Activated T-cell treated with anti-CD3 and anti-CD28 coated beads, Interleukin-2, amount 50 U/mL, for 1 hour (primary cell): Measurements from ENCODE around the gene KRTAP1-4.
"Not testable (repeated sequence)": the region's sequence is repeated elsewhere in the genome, so short reads cannot be mapped to it uniquely, and the experiment has no call there.

Experiments used
- DNase-seq: peaks from one replicate; pipeline ENCODE4 v3.0.0-alpha.2; 2020

The KRTAP1-4 gene

DNA sequence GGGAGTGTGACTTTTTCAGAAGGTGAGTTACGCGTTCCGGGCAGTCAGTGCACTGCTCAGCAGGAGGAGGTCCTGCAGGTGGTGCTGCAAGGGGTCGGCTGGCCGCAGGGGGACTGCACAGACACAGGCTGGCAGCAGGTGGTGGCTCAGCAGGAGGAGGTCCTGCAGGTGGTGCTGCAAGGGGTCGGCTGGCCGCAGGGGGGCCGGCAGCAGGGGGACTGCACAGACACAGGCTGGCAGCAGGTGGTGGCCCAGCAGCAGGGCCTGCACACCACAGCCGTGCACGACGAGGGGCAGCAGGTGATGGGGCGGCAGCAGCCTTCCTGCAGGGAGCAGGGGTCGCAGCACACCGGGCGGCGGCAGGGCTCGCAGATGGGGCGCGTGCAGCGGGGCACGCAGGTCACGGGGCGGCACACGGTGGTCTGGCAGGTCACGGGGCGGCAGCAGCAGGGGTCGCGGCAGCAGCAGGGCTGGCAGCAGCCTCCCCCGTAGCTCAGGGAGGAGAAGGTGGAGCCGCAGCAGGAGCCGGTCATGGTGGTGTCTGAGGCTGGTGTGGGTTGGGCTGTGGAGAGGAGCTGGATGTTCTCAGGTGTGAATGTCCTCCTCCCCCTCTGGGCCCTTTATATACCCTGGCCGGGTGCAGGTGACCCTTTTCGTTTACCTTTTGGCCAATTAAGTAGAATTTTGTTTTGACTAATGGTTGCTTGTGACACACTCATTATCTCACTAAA lies 16.9 kb upstream of the KRTAP1-4 start, which contains the start of gene KRTAP2-1:
TSS of gene KRTAP2-1 (minus strand) at position 582 of the 731 bp plus-strand sequence. CDS start at position 533, 49 bp downstream.
- not testable (repeated sequence) for DNase-seq

DNA sequence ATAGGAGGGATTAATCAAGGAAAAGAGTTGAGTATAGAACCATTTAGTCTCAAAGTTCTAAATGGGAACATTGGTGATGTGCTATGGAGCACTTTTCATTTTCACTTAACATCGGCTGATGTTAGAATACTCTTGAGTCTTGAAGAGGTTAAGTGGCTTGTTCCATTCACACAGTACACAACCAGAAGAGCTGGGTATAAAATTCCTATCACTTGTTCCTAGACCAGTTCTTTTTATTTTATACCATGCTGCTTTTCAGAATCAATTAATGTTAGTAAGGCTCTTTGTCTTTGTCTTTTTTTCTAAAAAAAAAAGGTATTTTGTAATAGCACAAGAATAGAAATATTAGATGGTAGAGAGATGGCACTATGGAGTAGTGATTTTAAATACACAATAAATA lies 13.0 kb upstream of the KRTAP1-4 start:
- DNase-seq = no peak

DNA sequence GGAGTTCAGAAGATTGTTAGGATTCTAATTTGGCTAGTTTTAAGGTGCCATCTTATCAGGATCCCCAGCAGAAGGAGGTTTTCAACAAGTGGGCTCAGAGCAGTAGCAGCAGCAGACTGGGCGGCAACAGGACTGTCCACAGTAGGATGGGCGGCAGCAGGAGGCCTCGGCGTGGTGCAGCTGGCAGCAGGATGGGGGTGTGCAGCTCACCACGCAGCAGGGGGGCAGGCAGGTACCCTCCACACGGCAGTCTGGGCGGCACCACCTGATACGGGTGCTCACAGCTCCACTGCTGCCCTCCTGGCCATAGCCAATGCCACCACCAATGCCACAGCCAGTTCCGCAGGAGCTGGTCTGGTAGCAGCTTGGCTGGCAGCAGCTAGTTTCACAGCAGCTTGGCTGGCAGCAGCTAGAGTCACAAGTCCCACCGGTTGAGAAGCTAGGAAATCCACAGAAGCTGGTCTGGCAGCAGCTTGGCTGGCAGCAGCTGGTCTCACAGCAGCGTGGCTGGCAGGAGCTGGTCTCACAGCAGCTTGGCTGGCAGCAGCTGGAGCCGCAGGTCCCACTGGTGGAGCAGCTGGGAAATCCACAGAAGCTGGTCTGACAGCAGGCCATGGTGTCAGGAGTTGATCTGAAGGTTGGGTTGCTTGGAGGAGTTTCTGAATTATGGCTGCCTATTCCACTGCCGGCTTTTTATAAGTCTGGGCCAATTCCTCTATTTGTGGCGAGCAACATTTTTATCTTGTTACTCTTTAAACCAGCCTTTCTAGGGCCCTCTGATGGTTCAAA lies 11.0 kb upstream of the KRTAP1-4 start, which contains the start of gene KRTAP1-1:
TSS of gene KRTAP1-1 (minus strand) at position 668 of the 789 bp plus-strand sequence. CDS start at position 615, 53 bp downstream.
- not testable (repeated sequence) for DNase-seq

DNA sequence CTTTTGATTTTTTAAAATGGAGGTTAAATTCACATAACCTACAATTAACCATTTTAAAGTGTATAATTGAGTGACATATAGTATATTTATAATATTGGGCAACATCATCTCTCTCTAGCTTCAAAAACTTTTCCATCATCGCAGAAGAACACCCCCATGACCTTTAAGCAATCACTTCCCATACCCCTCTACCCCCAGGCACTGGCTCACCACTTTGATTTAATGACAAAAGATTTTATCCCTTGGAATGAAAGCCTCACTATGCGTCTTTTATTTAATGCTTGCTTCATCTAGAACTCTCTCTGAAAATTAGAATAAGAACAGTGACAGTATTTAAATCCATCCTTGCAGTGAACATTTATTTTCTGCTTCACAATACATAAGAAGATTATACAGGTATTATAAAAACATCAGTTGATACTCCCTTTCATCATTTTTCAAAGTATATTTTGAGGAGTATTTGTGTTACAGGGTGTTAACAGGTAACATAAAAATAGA lies 7.9 kb upstream of the KRTAP1-4 start:
- DNase-seq = no peak

DNA sequence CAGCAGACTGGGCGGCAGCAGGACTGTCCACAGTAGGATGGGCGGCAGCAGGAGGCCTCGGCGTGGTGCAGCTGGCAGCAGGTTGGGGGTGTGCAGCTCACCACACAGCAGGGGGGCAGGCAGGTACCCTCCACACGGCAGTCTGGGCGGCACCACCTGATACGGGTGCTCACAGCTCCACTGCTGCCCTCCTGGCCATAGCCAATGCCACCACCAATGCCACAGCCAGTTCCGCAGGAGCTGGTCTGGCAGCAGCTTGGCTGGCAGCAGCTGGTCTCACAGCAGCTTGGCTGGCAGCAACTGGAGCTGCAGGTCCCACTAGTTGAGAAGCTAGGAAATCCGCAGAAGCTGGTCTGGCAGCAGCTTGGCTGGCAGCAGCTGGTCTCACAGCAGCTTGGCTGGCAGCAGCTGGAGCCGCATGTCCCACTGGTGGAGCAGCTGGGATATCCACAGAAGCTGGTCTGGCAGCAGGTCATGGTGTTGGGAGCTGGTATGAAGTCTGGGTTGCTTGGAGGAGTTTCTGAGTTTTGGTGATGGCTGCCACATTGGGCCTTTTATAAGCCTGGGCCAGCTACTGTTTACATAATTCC lies 4.4 kb upstream of the KRTAP1-4 start, which contains the start of gene KRTAP1-3:
TSS of gene KRTAP1-3 (minus strand) at position 529 of the 590 bp plus-strand sequence. CDS start at position 476, 53 bp downstream.
- not testable (repeated sequence) for DNase-seq

DNA sequence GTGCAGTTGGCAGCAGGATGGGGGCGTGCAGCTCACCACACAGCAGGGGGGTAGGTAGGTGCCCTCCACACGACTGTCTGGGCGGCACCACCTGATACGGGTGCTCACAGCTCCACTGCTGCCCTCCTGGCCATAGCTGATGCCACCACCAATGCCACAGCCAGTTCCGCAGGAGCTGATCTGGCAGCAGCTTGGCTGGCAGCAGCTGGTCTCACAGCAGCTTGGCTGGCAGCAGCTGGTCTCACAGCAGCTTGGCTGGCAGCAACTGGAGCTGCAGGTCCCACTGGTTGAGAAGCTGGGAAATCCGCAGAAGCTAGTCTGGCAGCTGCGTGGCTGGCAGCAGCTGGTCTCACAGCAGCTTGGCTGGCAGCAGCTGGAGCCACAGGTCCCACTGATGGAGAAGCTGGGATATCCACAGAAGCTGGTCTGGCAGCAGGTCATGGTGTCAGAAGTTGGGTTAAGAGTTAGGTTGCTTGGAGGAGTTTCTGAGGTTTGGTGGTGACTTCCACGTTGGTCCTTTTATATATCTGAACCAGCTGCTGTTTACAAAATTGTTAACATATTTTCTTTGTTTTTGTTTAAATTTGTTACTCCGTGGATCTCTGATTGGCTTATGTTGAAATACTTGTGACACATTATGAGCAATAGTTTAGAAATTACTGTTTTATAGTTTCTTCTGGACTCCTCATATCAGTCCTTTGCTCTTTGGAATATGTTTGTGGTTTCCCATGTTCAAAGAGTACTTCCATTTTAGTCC lies 3.1 kb downstream of the KRTAP1-4 start, which contains the start of gene KRTAP1-5:
TSS of gene KRTAP1-5 (minus strand) at position 494 of the 757 bp plus-strand sequence. CDS start at position 441, 53 bp downstream.
- DNase-seq = no peak

DNA sequence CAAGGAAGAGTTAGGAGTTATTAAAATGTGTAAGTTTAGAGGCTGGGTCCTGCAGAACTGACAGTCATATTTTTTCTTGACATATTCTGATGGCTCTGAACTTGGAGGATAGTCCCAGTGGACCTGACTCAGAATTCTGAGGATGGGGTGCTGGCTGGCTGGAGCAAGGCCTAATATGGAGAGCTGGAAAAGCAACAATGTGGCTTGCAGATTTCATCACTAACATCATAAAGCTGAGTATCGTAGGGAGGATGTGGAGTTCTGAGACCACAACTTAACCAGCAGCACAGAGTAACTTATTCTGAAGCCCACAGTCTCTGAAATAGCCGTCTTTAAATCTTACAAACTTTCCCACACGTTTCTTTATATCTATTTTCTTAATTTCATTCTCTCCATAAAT lies 5.3 kb downstream of the KRTAP1-4 start:
- no peak for DNase-seq

DNA sequence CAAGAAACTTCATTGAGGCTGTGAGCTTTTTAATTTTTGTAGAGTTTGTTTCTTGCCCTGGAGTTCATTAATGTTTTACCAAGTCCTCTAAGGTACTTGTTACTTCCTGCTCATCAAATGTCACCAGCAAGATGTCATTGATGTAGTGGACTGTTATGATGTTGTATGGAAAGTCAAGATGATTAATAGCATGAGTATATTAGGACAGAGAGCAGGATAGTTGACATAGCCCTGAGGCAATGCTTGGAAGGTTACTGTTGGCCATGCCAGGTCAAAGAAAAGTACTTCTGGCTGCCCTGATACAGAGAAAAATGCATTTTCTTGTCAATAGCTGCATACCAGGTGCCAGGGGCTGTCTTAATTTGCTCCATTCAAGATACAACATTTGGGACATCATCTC lies 9.7 kb downstream of the KRTAP1-4 start:
- no peak for DNase-seq

DNA sequence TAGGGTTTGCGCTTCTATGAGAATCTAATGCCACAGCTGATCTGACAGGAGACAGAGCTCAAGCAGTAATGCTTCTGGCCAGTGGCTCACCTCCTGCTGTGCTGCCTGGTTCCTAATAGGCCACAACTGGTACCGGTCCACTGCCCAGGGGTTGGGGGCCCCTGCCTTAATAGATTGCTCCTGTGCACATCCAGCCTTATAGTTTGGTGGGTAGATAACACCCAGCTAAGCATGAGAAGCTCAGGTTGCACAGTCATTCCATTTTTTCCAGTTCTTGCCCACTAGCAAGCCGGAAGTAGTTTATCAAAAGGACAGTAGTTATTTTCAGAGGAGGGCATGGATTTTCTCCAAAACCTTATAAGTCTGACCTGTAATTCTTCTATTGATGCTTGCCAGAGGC lies 10.6 kb downstream of the KRTAP1-4 start:
- DNase-seq = no peak

DNA sequence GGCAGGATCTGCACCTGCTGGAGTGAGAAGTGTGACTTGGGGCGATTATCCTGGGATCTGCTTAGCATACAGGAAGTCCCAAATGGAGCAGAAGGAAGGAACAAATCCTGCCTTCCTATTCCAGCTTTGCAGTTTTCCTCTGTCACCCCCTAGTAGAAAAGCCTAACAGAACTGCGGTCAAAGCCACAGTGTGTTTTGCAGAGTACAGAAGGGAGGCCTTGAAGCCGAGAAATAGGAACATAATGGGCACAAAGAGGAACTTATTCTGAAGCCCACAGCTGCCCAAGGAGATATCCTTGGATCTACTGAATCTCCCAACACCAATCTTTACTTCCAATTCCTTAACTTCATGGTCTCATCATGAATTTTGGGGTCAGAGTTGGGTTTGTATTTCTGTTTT lies 11.5 kb downstream of the KRTAP1-4 start:
- DNase-seq = no peak

DNA sequence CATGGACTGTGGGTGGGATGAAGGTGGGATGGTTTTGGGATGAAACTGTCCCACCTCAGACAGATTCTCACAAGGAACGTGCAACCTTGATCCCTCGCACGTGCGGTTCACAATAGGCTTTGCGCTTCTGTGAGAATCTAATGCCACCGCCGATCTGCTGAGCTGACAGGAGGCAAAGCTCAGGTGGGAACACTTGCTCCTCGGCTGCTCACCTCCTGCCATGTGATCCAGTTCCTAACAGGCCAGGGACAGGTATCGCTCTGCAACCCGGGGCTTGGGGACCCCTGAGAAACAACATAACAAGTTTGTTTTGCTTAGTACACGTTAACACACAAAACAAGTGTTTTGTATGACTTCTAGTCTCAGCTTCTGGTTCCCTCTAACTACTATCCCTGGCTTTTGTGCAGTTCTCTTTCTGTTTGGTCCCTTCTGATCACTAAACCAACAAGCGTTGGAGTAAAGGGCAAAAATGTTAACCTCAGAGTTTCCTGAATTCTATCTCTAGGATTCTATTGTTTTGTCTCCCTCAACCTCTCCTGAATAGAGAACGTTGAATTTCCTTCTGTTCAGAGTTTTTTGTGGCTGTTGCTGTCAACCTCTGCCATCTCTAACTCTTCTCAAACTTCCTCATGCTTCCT lies 13.3 kb downstream of the KRTAP1-4 start:
- no peak for DNase-seq

DNA sequence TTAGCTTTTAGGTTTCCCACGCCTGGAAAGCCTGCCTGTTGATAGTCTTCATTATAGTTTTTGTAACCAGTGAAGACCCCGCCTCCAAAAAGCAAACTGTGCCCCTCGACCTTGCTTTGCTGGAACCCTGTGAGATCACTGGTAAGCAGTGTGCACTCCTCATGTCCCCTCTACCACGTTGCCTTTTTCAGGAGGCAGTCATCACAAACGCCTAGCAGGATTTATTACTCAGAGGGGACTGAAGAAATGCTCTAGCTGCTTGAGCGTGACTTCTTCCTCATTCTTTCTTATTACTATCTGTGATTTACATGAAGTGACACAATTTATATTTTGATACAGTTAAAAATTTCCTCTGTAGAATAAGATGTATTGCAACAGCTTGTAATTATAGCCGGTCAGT lies 14.5 kb downstream of the KRTAP1-4 start:
- no peak for DNase-seq

DNA sequence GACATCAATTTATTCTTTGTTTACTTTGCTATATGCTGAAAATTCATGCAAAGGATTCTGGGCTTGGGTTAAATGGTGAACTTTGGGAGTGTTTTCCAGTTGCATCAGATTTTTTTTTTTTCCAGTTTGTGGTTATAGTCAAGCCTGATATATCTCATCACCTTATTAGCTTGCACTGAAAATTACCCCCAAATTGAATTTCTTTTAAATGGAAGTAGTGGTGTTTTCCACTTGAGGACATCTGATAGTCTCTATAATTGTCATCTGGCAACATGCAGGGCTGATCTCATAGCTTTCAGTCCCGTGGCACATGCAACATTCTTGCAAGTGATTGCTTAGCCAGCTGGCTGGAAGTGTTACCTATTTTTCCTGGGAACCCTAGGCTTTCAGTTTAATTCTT lies 16.4 kb downstream of the KRTAP1-4 start:
- DNase-seq = no peak

DNA sequence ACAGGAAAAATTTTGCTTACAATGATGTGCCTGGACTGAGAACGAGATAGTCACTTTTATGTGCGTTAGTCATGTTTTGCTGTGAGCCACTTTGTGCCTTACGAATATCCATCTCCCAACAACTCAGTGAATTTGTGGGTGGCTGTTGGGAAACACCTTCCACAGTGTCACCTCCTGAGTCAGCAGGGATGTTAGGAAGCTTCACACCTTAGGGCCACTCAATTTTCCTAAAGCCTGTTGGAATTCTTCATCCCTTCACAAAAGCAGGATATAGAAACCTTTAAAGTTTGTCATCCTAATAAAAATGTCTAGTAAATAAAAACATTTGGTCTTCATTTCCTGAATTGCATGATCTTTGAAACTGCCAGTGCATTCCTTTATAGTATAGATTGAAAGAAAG lies 16.8 kb downstream of the KRTAP1-4 start:
- no peak for DNase-seq

DNA sequence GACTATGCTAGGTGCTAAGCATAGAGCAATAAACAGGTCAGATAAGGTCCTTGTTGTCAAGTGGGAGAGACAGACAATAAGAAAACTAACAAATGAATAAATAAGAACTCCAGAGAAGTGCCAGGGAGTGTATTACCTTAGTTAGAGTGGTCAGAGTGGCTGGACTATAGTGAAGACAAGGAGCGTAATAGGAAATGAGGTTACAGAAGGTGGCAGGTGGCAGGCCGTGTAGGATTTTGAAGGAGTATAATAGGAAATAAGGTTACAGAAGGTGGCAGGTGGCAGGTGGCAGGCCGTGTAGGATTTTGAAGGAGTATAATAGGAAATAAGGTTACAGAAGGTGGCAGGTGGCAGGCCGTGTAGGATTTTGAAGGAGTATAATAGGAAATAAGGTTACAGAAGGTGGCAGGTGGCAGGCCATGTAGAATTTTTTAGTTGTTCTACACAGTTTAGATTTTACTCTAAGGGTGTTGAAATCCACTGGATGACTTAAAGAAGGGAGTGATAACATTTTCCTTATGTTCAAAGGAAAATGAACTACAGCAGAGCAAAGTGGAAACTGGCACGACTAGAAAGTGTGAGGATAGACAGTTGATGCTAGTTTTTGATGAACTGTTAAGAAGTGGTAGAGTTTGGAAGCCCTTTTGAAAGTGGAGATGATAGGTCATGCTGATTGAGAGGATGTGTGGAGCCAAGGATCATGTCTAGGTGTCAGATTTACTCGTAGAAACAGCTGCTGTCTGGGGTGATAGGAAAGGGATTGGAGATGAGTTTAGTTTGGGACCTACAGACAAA lies 17.5 kb downstream of the KRTAP1-4 start:
- DNase-seq = no peak

DNA sequence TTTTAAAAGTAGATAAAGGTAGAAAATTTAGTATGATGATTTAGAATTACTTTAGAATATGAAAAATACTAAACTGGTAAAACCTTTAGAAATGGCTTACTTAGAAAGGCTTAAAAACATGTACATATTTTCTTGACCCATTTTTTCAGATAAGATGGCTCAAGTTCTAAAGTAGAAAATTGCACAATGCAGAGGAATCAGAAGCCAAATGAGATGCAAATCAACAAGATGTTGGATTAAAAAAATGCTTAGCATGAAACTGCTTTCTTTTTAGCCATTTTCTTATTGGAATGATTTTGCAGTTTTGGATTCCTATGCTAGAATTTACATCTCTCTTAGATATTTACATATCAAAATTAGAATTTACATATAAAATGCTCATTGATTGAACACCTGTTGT lies 19.6 kb downstream of the KRTAP1-4 start:
- no peak for DNase-seq

DNA sequence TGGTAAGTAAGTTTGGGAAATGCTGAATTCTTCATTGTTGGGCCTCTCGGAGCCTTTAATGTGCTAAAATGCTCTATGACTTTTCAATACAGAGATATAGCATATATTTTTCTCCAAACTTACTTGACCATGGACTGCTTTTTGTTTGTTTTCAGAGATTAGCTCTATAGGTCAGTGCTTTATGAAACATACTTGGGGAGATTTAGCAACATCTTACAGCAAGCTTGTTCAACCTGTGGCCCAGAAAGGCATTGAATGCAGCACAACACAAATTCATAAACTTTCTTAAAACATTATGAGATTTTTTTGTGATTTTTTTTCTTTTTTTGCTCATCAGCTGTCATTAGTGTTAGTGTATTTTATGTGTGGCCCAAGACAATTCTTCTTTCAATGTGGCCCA lies 20.1 kb downstream of the KRTAP1-4 start:
- DNase-seq = no peak

DNA sequence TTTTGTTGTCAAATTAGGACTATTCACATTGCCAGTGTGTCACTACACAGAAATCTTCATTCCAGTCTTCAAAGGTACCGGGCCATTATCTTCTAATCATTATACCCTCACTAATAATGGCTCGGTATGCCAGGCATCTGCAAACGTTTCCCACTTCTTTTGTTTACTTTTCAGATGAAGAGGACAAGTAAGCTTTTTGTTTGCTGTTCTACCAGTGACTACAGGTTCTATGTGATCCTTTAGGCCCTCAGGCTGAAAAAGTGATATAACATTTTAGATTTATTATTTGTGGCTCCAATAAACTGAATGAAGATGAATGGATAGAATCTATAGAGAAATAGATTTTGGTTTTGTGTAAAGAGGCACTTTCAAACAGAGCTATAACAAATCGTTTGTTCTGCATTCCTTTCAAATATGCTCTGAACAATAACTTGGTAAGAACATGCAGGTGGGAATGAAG lies 20.7 kb downstream of the KRTAP1-4 start:
- DNase-seq = no peak

DNA sequence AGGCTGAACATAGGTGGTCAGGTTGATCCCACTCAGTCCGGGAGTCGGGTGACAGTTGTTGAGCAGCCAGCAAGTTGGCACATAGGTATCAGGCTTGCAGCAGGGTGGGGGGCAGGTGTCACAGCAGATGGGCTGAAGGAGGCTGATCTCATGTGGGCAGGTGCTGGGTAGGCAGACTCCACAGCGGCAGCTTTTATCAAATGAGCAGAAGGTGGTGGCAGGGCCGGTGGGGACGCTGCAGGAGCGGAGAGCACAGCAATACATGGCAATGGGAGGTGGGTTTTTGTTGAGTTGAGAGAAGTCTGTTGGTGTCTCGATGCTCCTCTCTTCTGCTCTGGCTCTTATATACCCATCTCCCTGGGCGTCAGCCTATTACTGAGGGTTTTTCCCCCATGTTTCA lies 21.2 kb downstream of the KRTAP1-4 start, which contains the start of gene KRTAP3-1:
TSS of gene KRTAP3-1 (minus strand) at position 318 of the 400 bp plus-strand sequence. CDS start at position 264, 54 bp downstream.
- DNase-seq = no peak

DNA sequence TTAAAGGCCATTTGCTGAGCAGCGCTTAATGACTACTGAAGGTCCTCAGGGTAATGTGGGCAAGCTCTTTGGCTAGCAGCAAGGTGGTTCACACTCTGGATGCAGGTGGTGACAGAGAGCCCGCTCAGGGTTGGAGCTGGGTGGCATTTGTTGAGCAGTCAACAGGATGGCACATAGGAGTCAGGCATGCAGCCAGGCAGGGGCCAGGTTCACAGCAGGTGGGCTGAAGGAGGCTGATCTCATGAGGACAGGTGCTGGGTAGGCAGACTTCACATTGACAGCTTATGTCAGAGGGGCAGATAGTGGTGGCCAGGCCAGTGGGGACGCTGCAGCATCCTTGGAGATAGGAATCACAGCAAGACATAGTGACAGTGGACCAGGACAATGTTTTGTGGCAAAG lies 25.6 kb downstream of the KRTAP1-4 start:
- no peak for DNase-seq

DNA sequence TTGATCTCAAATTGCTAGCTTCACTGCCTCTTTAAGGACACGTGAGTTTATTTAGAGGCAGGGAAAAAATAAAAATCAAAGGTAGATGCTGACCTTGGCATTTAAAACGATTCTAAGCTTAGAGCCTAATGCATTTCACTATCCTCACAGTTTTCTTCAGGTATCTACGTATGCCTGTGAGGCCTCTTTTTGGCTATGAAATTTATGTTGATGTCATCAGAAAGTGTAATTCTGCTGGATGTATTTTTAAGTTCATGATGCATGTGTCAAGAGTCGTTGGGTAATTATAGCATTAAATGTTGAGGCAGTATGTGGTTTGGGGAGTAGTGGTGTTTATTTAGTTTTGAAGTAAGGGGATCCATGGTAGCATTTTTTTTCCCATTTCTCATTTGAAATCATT lies 26.1 kb downstream of the KRTAP1-4 start:
- no peak for DNase-seq
